Retinal pigment epithelial cell (primary cell): ENCODE data around the gene CREB5.

Experiments
- DNase-seq: peaks from one replicate; pipeline ENCODE4 v3.0.0-alpha.2; 2010; ENCODE audit warnings: low read depth
- H3K4me3 ChIP-seq: 2 replicates; pipeline ENCODE4 v1.5.1; 2011; ENCODE audit warnings: mild to moderate bottlenecking, low read length, control low read depth, moderate library complexity
- CTCF ChIP-seq: conservative IDR thresholded peaks from 2 replicates; pipeline ENCODE4 v1.5.1; 2011; ENCODE audit warnings: low read depth, low read length, control low read depth, inconsistent platforms

Gene CREB5

GRCh38 chr7:28750981-28751380 lies 338.7 kb downstream of the CREB5 start:
- TF ChIP-seq CTCF, result no peak
- DNase-seq, result no peak
- no peak overlapping the region for H3K4me3 ChIP-seq

GRCh38 chr7:28753613-28754012 lies 341.3 kb downstream of the CREB5 start:
- H3K4me3 ChIP-seq, result no peak overlapping the region
- no peak for DNase-seq
- no peak for TF ChIP-seq CTCF

GRCh38 chr7:28754027-28754426 lies 341.7 kb downstream of the CREB5 start:
- H3K4me3 ChIP-seq, result no peak overlapping the region
- DNase-seq, result no peak
- peak; percentile 31 for TF ChIP-seq CTCF

GRCh38 chr7:28754447-28754846 lies 342.1 kb downstream of the CREB5 start:
- no peak for TF ChIP-seq CTCF
- no peak for DNase-seq
- no peak overlapping the region for H3K4me3 ChIP-seq

- H3K4me3 ChIP-seq, result no peak overlapping the region
- TF ChIP-seq CTCF, result no peak
- no peak for DNase-seq
Observed at GRCh38 chr7:28755255-28755654, 342.9 kb downstream of the CREB5 start.

GRCh38 chr7:28758186-28758585 lies 345.9 kb downstream of the CREB5 start:
- no peak overlapping the region for H3K4me3 ChIP-seq
- TF ChIP-seq CTCF, result no peak
- no peak for DNase-seq

GRCh38 chr7:28759475-28759971 lies 347.2 kb downstream of the CREB5 start:
- DNase-seq, result no peak
- H3K4me3 ChIP-seq, result no peak overlapping the region
- TF ChIP-seq CTCF, result no peak
